ENCODE data around the gene DYNC1I2. TPM values are rescaled to one million over a fixed set of nuclear protein-coding genes. Genes with fewer than 3 reads are reported as not detected.

Gene DYNC1I2
- total RNA-seq, 1 donor from 2014 or later, result 104 TPM

GRCh38 chr2:171711351-171711750 lies 24.1 kb downstream of the DYNC1I2 start:
- Histone ChIP-seq H3K4me1 (ENCODE audit: control insufficient read depth in 3 of 3, insufficient read depth in 3 of 3, low read length in 3 of 3) (peaks cover 0 to under 1% (median 0%) of the 10 kb centered on the region in 3 donors), H3K36me3 (ENCODE audit: control insufficient read depth in 3 of 3, insufficient read depth in 3 of 3, low read length in 3 of 3) (peaks cover 0 to 9% (median 5%) of the 10 kb centered on the region in 3 donors), H3K4me3 (ENCODE audit: low read length in 3 of 3) (no peak overlapping the region), H3K9me3 (ENCODE audit: control insufficient read depth in 3 of 3, low read length in 3 of 3) (no peaks in the 10 kb centered on the region), H3K9ac (ENCODE audit: low read depth in 1 of 3, low read length in 3 of 3) (no peak overlapping the region), H3K27ac (ENCODE audit: low read depth, low read length) (no peak overlapping the region), H3K27me3 (ENCODE audit: control insufficient read depth in 3 of 3, insufficient read depth in 3 of 3, low read length in 3 of 3) (no peaks in the 10 kb centered on the region)

- Histone ChIP-seq H3K27me3 (ENCODE audit: control insufficient read depth in 3 of 3, insufficient read depth in 3 of 3, low read length in 3 of 3) (no peaks in the 10 kb centered on the region), H3K27ac (ENCODE audit: low read depth, low read length) (no peak overlapping the region), H3K9ac (ENCODE audit: low read depth in 1 of 3, low read length in 3 of 3) (no peak overlapping the region), H3K36me3 (ENCODE audit: control insufficient read depth in 3 of 3, insufficient read depth in 3 of 3, low read length in 3 of 3) (peaks cover 0 to 9% (median 5%) of the 10 kb centered on the region in 3 donors), H3K4me1 (ENCODE audit: control insufficient read depth in 3 of 3, insufficient read depth in 3 of 3, low read length in 3 of 3) (no peaks in the 10 kb centered on the region), H3K9me3 (ENCODE audit: control insufficient read depth in 3 of 3, low read length in 3 of 3) (no peaks in the 10 kb centered on the region), H3K4me3 (ENCODE audit: low read length in 3 of 3) (no peak overlapping the region)
Observed at GRCh38 chr2:171712051-171712450, 24.8 kb downstream of the DYNC1I2 start.

- Histone ChIP-seq H3K27me3 (ENCODE audit: control insufficient read depth in 3 of 3, insufficient read depth in 3 of 3, low read length in 3 of 3) (no peaks in the 10 kb centered on the region), H3K9me3 (ENCODE audit: control insufficient read depth in 3 of 3, low read length in 3 of 3) (no peaks in the 10 kb centered on the region), H3K4me3 (ENCODE audit: low read length in 3 of 3) (no peak overlapping the region), H3K27ac (ENCODE audit: low read depth, low read length) (no peak overlapping the region), H3K4me1 (ENCODE audit: control insufficient read depth in 3 of 3, insufficient read depth in 3 of 3, low read length in 3 of 3) (no peaks in the 10 kb centered on the region), H3K36me3 (ENCODE audit: control insufficient read depth in 3 of 3, insufficient read depth in 3 of 3, low read length in 3 of 3) (peaks cover 0 to 15% (median 14%) of the 10 kb centered on the region in 3 donors), H3K9ac (ENCODE audit: low read depth in 1 of 3, low read length in 3 of 3) (no peak overlapping the region)
Observed at GRCh38 chr2:171718720-171719119, 31.5 kb downstream of the DYNC1I2 start.

GRCh38 chr2:171719660-171720059 lies 32.4 kb downstream of the DYNC1I2 start:
- Histone ChIP-seq H3K4me3 (ENCODE audit: low read length in 3 of 3) (no peak overlapping the region), H3K9ac (ENCODE audit: low read depth in 1 of 3, low read length in 3 of 3) (no peak overlapping the region), H3K4me1 (ENCODE audit: control insufficient read depth in 3 of 3, insufficient read depth in 3 of 3, low read length in 3 of 3) (no peaks in the 10 kb centered on the region), H3K9me3 (ENCODE audit: control insufficient read depth in 3 of 3, low read length in 3 of 3) (no peaks in the 10 kb centered on the region), H3K27ac (ENCODE audit: low read depth, low read length) (no peak overlapping the region), H3K27me3 (ENCODE audit: control insufficient read depth in 3 of 3, insufficient read depth in 3 of 3, low read length in 3 of 3) (no peaks in the 10 kb centered on the region), H3K36me3 (ENCODE audit: control insufficient read depth in 3 of 3, insufficient read depth in 3 of 3, low read length in 3 of 3) (peaks cover 0 to 22% (median 17%) of the 10 kb centered on the region in 3 donors)

GRCh38 chr2:171723716-171724683 lies 36.7 kb downstream of the DYNC1I2 start:
- H3K27me3 ChIP-seq (ENCODE audit: control insufficient read depth in 3 of 3, insufficient read depth in 3 of 3, low read length in 3 of 3), result no peaks in the 10 kb centered on the region
- H3K4me1 ChIP-seq (ENCODE audit: control insufficient read depth in 3 of 3, insufficient read depth in 3 of 3, low read length in 3 of 3), result no peaks in the 10 kb centered on the region
- H3K9me3 ChIP-seq (ENCODE audit: control insufficient read depth in 3 of 3, low read length in 3 of 3), result no peaks in the 10 kb centered on the region
- H3K27ac ChIP-seq (ENCODE audit: low read depth, low read length), result no peak overlapping the region
- peaks cover 5 to 33% (median 25%) of the 10 kb centered on the region in 3 donors for H3K36me3 ChIP-seq (ENCODE audit: control insufficient read depth in 3 of 3, insufficient read depth in 3 of 3, low read length in 3 of 3)
- H3K9ac ChIP-seq (ENCODE audit: low read depth in 1 of 3, low read length in 3 of 3), result no peak overlapping the region
- no peak overlapping the region for H3K4me3 ChIP-seq (ENCODE audit: low read length in 3 of 3)

- Histone ChIP-seq H3K27ac (ENCODE audit: low read depth, low read length) (no peak overlapping the region), H3K36me3 (ENCODE audit: control insufficient read depth in 3 of 3, insufficient read depth in 3 of 3, low read length in 3 of 3) (peaks cover 18 to 57% (median 51%) of the 10 kb centered on the region in 3 donors), H3K9ac (ENCODE audit: low read depth in 1 of 3, low read length in 3 of 3) (no peak overlapping the region), H3K27me3 (ENCODE audit: control insufficient read depth in 3 of 3, insufficient read depth in 3 of 3, low read length in 3 of 3) (no peaks in the 10 kb centered on the region), H3K9me3 (ENCODE audit: control insufficient read depth in 3 of 3, low read length in 3 of 3) (no peaks in the 10 kb centered on the region), H3K4me1 (ENCODE audit: control insufficient read depth in 3 of 3, insufficient read depth in 3 of 3, low read length in 3 of 3) (no peaks in the 10 kb centered on the region), H3K4me3 (ENCODE audit: low read length in 3 of 3) (no peak overlapping the region)
Observed at GRCh38 chr2:171726847-171727450, 39.7 kb downstream of the DYNC1I2 start.

- Histone ChIP-seq H3K9ac (ENCODE audit: low read depth in 1 of 3, low read length in 3 of 3) (no peak overlapping the region), H3K4me1 (ENCODE audit: control insufficient read depth in 3 of 3, insufficient read depth in 3 of 3, low read length in 3 of 3) (no peaks in the 10 kb centered on the region), H3K4me3 (ENCODE audit: low read length in 3 of 3) (no peak overlapping the region), H3K27ac (ENCODE audit: low read depth, low read length) (no peak overlapping the region), H3K9me3 (ENCODE audit: control insufficient read depth in 3 of 3, low read length in 3 of 3) (no peaks in the 10 kb centered on the region), H3K27me3 (ENCODE audit: control insufficient read depth in 3 of 3, insufficient read depth in 3 of 3, low read length in 3 of 3) (no peaks in the 10 kb centered on the region), H3K36me3 (ENCODE audit: control insufficient read depth in 3 of 3, insufficient read depth in 3 of 3, low read length in 3 of 3) (peaks cover 21 to 52% (median 50%) of the 10 kb centered on the region in 3 donors)
Observed at GRCh38 chr2:171728989-171729951, 42.0 kb downstream of the DYNC1I2 start.

GRCh38 chr2:171729952-171730317 lies 42.7 kb downstream of the DYNC1I2 start:
- H3K27me3 ChIP-seq (ENCODE audit: control insufficient read depth in 3 of 3, insufficient read depth in 3 of 3, low read length in 3 of 3), result no peaks in the 10 kb centered on the region
- no peak overlapping the region for H3K4me3 ChIP-seq (ENCODE audit: low read length in 3 of 3)
- H3K27ac ChIP-seq (ENCODE audit: low read depth, low read length), result no peak overlapping the region
- H3K36me3 ChIP-seq (ENCODE audit: control insufficient read depth in 3 of 3, insufficient read depth in 3 of 3, low read length in 3 of 3), result peaks cover 21 to 50% (median 50%) of the 10 kb centered on the region in 3 donors
- H3K9ac ChIP-seq (ENCODE audit: low read depth in 1 of 3, low read length in 3 of 3), result no peak overlapping the region
- no peaks in the 10 kb centered on the region for H3K4me1 ChIP-seq (ENCODE audit: control insufficient read depth in 3 of 3, insufficient read depth in 3 of 3, low read length in 3 of 3)
- no peaks in the 10 kb centered on the region for H3K9me3 ChIP-seq (ENCODE audit: control insufficient read depth in 3 of 3, low read length in 3 of 3)

- H3K4me1 ChIP-seq (ENCODE audit: control insufficient read depth in 3 of 3, insufficient read depth in 3 of 3, low read length in 3 of 3), result no peaks in the 10 kb centered on the region
- H3K27me3 ChIP-seq (ENCODE audit: control insufficient read depth in 3 of 3, insufficient read depth in 3 of 3, low read length in 3 of 3), result no peaks in the 10 kb centered on the region
- peaks cover 8 to 22% (median 14%) of the 10 kb centered on the region in 3 donors for H3K36me3 ChIP-seq (ENCODE audit: control insufficient read depth in 3 of 3, insufficient read depth in 3 of 3, low read length in 3 of 3)
Observed at GRCh38 chr2:171735991-171736710, 48.9 kb downstream of the DYNC1I2 start.

More at GRCh38 chr2:171735991-171736710, 48.9 kb downstream of the DYNC1I2 start:
- no peak overlapping the region for H3K27ac ChIP-seq (ENCODE audit: low read depth, low read length)
- H3K9me3 ChIP-seq (ENCODE audit: control insufficient read depth in 3 of 3, low read length in 3 of 3), result no peaks in the 10 kb centered on the region
- H3K4me3 ChIP-seq (ENCODE audit: low read length in 3 of 3), result no peak overlapping the region
- H3K9ac ChIP-seq (ENCODE audit: low read depth in 1 of 3, low read length in 3 of 3), result no peak overlapping the region
